ENCODE results near the gene RIOK1. TPM values are rescaled to one million over a fixed set of nuclear protein-coding genes. Genes with fewer than 3 reads are reported as not detected.

Gene RIOK1
- total and polyA plus RNA-seq, 2 of the 8 experiments (the other 6 are each of a cell fraction or from before 2014, with no cell fraction given): 11.8 to 26.9 TPM

DNA sequence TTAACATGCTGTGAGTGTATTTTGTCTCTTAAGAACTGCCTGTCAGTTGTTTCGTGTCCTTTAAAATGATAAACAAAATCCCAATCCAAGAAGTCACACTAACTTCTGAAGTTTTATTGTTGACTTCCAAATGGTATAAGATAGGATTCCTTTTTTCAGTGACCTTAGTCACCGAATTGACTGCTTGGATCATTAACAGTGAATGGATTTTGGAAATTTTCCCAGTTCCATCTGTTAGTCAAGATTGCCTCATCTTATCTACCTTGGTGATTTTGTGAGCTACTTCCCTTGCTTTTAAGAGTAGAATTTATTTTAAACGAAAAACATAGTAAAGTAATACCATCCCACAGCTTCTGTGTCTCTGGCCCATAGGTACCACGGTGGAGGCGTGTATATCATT, 14.9 kb downstream of the RIOK1 start (continued):
- TF ChIP-seq, protein P1, sequence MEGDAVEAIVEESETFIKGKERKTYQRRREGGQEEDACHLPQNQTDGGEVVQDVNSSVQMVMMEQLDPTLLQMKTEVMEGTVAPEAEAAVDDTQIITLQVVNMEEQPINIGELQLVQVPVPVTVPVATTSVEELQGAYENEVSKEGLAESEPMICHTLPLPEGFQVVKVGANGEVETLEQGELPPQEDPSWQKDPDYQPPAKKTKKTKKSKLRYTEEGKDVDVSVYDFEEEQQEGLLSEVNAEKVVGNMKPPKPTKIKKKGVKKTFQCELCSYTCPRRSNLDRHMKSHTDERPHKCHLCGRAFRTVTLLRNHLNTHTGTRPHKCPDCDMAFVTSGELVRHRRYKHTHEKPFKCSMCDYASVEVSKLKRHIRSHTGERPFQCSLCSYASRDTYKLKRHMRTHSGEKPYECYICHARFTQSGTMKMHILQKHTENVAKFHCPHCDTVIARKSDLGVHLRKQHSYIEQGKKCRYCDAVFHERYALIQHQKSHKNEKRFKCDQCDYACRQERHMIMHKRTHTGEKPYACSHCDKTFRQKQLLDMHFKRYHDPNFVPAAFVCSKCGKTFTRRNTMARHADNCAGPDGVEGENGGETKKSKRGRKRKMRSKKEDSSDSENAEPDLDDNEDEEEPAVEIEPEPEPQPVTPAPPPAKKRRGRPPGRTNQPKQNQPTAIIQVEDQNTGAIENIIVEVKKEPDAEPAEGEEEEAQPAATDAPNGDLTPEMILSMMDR (IDR thresholded peaks at IDR 0.05; ENCODE audit: control extremely low read depth in 1 of 3, insufficient read depth in 1 of 3, low read depth in 1 of 3, low read length in 3 of 3): no peak

Measured in H1 (cell line).